GM20431 (cell line): Measurements from ENCODE around the gene SPINT4.
"Not testable (repeated sequence)": the region's sequence is repeated elsewhere in the genome, so short reads cannot be mapped to it uniquely, and the experiment has no call there.

ENCODE experiments used
- in situ Hi-C: fragments of 300-500 bp; cut with MseI, MboI; formaldehyde crosslinking; loops from one replicate; pipeline ENCODE4 v1.15.0; 2020; ENCODE audit warnings: low sequenced_read_pairs; ENCODE audit not compliant: unreplicated experiment

The SPINT4 gene

DNA sequence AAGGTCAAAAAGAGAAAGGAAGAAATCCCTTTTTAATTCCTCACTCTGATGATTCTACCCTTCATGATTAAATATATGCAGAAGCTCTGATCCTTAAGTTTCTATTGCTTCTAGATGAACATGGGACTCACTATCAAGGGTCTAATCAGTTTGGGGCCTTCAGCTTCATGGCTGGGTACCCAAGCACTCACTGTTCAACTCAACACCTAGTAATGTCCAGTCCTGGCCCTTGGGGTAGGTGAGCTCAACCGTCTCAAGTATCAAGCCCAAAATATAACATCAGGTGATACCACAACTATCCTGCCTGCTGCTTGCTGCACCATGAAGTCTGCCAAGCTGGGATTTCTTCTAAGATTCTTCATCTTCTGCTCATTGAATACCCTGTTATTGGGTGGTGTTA lies at the start of gene SPINT4:
Gene SPINT4 (plus strand): TSS at position 301 of the 400 bp plus-strand sequence. CDS start 21 bp downstream, at position 322.
- in situ Hi-C loops = no loop called here

DNA sequence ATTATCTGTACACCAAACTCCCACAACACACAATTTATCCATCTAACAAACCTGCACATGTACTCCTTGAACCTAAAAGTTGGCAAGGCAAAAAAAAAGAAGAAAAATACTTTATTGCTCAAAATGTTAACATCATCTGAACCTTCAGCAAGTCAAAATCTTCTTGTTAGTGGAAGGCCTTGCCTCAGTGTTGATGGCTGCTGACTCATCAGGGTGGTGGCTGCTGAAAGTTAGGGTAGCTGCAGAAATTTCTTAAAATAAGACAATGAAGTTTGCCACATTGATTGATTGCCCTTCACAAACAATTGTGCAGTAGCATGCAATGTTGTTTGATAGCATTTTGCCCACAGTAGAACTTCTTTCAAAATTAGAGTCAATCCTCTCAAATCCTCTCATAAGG lies 49.4 kb upstream of the SPINT4 start:
- in situ Hi-C loops = no loop called here

GRCh38 chr20:45679650-45680049 lies 42.5 kb upstream of the SPINT4 start:
- in situ Hi-C loops = no loop called here

- in situ Hi-C loops = no loop called here
Observed at GRCh38 chr20:45685896-45686295, 36.3 kb upstream of the SPINT4 start.

GRCh38 chr20:45693346-45693745 lies 28.8 kb upstream of the SPINT4 start:
- in situ Hi-C loops = not testable (repeated sequence)

GRCh38 chr20:45695496-45695895 lies 26.7 kb upstream of the SPINT4 start:
- in situ Hi-C loops = no loop called here

DNA sequence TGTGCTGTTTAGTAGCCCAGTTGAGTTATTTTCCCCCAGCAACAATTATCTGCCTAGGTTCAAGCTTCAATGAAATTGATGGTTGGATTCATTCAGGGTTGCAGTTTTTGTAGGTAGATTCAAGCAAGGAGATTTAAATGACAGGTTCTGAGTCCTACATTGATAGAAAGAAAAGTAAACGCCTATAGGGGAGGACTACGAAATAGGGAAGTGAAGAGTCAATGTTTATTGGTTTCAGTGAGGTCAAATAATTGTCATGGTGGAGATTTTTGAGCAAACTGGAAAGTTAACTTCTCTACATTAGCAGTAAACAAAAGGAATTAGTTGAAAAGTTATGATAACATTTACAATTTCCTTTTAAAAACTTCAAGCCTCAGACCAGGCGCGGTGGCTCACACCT lies 21.0 kb upstream of the SPINT4 start:
- in situ Hi-C loops = no loop called here

DNA sequence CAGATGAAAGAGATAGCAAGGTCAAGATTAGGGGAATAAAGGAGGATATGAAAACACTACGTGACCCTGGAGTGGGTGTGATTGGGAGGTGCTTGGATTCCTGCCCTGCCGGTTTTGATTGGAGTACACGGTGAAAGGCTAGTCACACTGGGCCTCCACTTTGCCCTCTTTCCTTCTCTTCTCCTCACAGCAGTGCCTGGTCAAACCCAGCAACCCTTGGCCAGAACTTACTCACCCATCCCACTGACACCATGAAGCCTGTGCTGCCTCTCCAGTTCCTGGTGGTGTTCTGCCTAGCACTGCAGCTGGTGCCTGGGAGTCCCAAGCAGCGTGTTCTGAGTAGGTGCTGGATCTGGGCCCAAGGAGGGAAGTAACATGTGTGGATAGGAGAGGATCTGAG lies 20.3 kb upstream of the SPINT4 start, which contains the start of gene WFDC13:
Gene WFDC13 (plus strand): TSS at position 166 of the 400 bp plus-strand sequence. CDS start 86 bp downstream, at position 252.
- in situ Hi-C loops = no loop called here

DNA sequence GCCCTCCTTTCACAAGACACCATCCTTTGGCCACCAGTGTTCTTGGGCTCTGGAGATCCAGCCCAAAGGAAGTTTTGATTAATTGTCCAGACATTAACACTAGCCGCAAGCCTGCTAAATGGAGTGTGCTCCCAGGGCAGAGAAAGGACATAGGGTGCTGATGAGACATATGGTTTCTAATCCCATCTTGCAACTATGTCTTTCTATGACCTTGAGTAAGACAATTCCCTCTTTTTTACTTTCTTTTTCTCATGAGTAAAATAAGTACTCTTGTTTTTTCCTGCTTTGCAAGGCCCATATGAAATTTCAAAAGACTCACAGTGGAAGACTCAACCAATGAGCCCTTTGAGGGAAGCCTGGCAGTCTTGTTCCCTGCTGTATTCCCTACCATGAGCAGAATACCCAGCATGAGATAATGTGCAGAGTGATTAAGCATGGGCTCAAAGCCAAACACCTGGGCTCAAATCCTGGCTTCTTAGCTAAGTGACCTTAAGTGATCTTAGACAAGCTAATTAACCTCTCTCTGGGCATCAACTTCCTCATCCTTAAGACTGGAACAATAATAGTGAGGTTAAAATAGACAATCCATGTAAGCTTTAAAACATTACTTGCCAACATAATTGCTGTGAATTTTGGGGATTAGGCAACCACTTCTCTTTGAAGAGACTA lies 17.0 kb upstream of the SPINT4 start, which contains the start of gene WFDC10B:
Gene WFDC10B (minus strand): TSS at position 51 of the 669 bp plus-strand sequence. CDS start 19,027 bp downstream, outside the sequence.
- in situ Hi-C loops = no loop called here

DNA sequence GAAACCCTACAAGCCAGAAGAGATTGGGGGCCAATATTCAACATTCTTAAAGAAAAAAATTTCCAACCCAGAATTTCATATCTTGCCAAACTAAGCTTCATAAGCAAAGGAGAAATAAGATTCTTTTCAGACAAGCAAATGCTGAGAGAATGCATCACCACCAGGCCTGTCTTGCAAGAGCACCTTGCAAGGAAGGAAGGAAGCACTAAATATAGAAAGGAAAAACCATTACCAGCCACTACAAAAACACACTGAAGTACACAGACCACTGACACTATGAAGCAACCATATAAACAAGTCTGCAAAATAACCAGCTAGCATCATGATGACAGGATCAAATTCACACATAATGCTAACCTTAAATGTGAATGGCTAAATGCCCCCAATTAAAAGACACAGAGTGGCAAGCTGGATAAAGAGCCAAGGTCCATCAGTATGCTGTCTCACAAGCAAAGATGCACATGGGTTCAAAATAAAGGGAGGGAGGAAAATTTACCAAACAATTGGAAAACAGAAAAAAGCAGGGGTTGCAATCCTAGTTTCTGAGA lies 5.9 kb upstream of the SPINT4 start:
- in situ Hi-C loops = not testable (repeated sequence)

GRCh38 chr20:45725134-45725533 lies 3.0 kb downstream of the SPINT4 start:
- in situ Hi-C loops = no loop called here

DNA sequence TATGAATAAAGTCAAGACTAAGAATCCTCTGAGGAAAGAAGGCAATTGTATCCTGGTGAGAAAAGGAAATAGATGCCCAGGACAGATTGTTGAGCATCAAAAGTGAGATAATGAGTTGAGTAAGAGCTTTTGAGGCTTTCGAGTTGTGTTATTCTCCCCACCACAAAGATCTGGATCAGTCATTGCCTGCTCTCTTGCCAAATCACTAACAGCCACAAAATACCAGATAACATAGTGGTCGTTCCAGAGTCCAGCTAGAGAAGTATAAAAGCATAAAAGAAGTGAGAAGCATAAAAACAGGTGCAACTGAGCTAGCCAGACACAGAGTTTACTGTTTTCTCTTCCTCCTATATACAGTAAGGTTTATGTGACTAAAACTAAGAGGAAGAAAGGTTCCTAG lies 4.9 kb downstream of the SPINT4 start:
- in situ Hi-C loops = no loop called here

- in situ Hi-C loops = no loop called here
Observed at GRCh38 chr20:45732199-45732598, 10.1 kb downstream of the SPINT4 start.

GRCh38 chr20:45735552-45735951 lies 13.4 kb downstream of the SPINT4 start:
- in situ Hi-C loops = no loop called here

- in situ Hi-C loops = no loop called here
Observed at GRCh38 chr20:45735988-45736387, 13.8 kb downstream of the SPINT4 start.

- in situ Hi-C loops = no loop called here
Observed at GRCh38 chr20:45742596-45742995, 20.4 kb downstream of the SPINT4 start.

DNA sequence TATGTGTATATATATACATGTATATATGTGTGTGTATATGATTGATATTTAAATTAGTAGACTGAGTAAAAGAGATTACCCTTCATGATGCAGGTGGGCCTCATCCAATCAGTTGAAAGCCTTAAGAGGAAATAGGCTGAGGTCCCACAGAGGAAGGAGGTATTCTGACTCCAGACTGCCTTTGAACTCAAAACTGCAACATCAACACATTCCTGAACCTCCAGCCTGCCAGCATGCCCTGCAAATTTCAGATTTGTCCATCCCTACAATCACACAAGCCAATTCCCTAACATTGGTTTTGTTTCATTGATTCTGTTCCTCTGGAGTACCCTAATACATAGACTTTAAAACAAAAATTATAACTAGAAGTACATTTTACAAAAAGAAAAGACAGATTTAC lies 22.9 kb downstream of the SPINT4 start:
- in situ Hi-C loops = no loop called here

DNA sequence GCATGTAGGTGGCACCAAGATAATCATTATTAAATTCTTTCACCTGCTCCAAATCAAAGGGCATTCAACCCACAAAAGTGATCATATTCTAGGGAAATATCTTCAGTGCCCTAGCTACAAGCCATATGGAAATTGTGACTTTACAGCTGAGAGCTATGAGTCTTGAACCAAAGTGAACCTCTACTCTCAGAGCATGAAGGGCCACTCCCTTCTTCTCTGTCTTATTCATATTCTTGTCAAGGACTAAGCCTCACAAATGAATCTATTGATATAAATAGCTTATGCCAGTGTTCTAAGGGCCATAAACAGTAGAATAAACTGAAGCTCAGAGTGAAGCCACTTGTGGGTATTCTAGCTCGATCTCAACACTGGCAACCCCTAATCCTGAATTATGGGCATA lies 29.6 kb downstream of the SPINT4 start:
- in situ Hi-C loops = loop anchor here (25.0 kb wide), 2 partner anchors 164 to 439 kb away; partner anchors contain the start of genes MATN4, RBPJL and WFDC8

- in situ Hi-C loops = loop anchor here (25.0 kb wide), 2 partner anchors 165 to 440 kb away; partner anchors contain the start of genes MATN4, RBPJL and WFDC8
Observed at GRCh38 chr20:45752746-45753145, 30.6 kb downstream of the SPINT4 start.

DNA sequence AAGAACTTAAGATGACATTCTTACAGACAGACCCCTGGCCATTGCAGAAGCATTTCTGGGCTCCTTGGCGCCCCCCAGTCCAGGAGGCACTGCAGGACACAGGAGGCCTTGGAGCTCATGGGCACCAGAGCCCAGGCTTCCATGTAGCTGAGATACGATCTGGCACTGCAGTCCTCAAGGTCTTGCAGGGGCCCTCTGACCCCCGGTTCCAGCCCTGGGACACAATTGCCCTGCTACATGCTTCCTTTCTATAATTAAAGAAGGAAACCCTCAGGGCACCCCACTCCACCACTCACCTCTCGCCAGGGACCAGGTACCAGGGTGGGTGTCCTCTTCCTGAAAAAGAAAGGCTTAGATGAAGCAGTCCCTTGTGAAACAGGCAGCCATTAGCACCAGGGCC lies 35.9 kb downstream of the SPINT4 start:
- in situ Hi-C loops = loop anchor here (25.0 kb wide), 2 partner anchors 171 to 446 kb away; partner anchors contain the start of genes MATN4, RBPJL and WFDC8

GRCh38 chr20:45759921-45760320 lies 37.8 kb downstream of the SPINT4 start:
- in situ Hi-C loops = loop anchor here (25.0 kb wide), 2 partner anchors 173 to 448 kb away; partner anchors contain the start of genes MATN4, RBPJL and WFDC8
